ENCODE data around the gene RIMKLB.

DNA sequence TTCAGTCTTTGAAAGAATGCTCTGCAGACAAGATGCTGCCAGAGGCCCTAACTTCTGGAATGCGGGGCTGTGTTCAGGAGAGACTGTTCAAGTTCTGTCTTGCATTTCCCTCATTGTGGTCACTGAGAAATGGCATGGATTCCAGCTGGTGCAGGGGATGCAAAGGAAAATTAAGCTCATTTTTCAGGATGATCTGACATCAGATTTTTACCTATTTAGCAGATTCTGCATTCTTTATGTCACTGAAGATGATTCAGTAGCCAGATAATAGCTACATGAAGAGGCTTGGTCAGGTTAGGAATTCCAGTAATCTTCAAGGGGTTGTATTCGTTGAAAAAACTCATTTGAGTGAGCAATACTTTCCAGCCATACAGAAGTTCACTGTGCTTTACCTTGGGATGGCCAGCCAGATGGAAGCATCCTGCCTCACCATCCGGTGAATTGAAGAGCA is 19.1 kb upstream of the RIMKLB start:
- TF ChIP-seq, protein P1, sequence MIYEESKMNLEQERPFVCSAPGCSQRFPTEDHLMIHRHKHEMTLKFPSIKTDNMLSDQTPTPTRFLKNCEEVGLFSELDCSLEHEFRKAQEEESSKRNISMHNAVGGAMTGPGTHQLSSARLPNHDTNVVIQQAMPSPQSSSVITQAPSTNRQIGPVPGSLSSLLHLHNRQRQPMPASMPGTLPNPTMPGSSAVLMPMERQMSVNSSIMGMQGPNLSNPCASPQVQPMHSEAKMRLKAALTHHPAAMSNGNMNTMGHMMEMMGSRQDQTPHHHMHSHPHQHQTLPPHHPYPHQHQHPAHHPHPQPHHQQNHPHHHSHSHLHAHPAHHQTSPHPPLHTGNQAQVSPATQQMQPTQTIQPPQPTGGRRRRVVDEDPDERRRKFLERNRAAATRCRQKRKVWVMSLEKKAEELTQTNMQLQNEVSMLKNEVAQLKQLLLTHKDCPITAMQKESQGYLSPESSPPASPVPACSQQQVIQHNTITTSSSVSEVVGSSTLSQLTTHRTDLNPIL (CRISPR knock-in tag; IDR thresholded peaks at IDR 0.05; ENCODE audit: low read depth) = 0 out of 2 replicates have a peak, but pooled peaks have one; percentile 11
- TF ChIP-seq ZNF70 (CRISPR knock-in tag; IDR thresholded peaks at IDR 0.05) = no peak
